ENCODE results near the gene ERCC2. TPM values are rescaled to one million over a fixed set of nuclear protein-coding genes. Genes with fewer than 3 reads are reported as not detected.

ERCC2 gene
- total RNA-seq, 2 donors from 2014 or later: 87.9 to 105 TPM

DNA sequence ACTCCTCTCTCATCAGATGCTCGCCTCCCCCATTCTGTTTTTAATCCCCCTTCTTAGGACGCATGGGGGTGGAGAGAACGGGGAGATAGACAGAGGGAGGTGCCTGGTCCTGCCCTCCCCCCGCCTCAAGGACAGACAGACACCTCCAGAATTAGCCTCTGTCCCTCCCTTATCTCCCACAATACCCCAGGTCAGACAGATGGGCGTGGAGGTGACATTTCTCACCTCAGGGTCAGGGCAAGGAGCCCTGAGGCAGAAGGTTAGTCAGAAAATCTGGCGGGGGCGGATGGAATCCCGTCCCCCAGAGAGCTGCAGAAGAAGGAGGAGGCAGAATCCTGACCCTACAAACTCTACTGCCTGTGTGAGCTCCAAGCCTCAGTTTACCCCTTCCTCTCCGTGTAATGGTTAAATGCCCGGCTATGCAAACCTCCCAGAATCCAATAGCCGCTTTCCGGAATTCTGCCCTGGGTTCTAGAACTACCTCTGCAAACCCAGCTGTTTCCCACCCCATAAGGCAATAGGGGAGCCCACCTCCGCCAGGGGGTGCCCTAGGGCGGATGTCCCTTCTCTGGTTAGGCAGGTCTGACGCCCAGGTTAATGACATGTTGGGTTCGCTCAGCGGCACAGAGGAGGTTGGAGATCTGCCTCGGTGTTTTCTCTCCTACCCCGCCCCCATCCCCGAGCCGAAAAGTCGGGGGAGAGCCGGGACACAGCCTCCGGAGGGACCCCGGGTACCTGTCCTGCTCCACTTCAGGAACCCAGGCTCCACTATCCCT lies 33.6 kb upstream of the ERCC2 start:
- Histone ChIP-seq H3K9me3 (ENCODE audit: control insufficient read depth, low read length) (no peaks in the 10 kb centered on the region), H3K4me3 (ENCODE audit: low read length) (peak overlapping the region; percentile 91), H3K9ac (ENCODE audit: extremely low read depth, low read length, poor library complexity, severe bottlenecking) (peak overlapping the region; percentile 97), H3K36me3 (ENCODE audit: control insufficient read depth, insufficient read depth, low read length) (peaks cover 4% of the 10 kb centered on the region), H3K27ac (ENCODE audit: low read depth, low read length) (no peak overlapping the region), H3K4me1 (ENCODE audit: control insufficient read depth, insufficient read depth, low read length) (peaks cover 2% of the 10 kb centered on the region), H3K27me3 (ENCODE audit: control insufficient read depth, insufficient read depth, low read length, poor library complexity, severe bottlenecking) (no peaks in the 10 kb centered on the region)
- TF ChIP-seq, protein P1, sequence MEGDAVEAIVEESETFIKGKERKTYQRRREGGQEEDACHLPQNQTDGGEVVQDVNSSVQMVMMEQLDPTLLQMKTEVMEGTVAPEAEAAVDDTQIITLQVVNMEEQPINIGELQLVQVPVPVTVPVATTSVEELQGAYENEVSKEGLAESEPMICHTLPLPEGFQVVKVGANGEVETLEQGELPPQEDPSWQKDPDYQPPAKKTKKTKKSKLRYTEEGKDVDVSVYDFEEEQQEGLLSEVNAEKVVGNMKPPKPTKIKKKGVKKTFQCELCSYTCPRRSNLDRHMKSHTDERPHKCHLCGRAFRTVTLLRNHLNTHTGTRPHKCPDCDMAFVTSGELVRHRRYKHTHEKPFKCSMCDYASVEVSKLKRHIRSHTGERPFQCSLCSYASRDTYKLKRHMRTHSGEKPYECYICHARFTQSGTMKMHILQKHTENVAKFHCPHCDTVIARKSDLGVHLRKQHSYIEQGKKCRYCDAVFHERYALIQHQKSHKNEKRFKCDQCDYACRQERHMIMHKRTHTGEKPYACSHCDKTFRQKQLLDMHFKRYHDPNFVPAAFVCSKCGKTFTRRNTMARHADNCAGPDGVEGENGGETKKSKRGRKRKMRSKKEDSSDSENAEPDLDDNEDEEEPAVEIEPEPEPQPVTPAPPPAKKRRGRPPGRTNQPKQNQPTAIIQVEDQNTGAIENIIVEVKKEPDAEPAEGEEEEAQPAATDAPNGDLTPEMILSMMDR (conservative IDR thresholded peaks at IDR 0.05): peak; percentile 83
- H3K9me3 Mint-ChIP-seq: no peaks in the 10 kb centered on the region
- peak overlapping the region; percentile 86 for H3K4me3 Mint-ChIP-seq
- peak overlapping the region; percentile 99 for H3K27ac Mint-ChIP-seq
- 0 to 11% methylated on average over 10 to 25 of the region's 25 CpGs for WGBS, 2 experiments (ENCODE audit: insufficient coverage in 1 of 2, insufficient read length in 1 of 2)
- H3K36me3 Mint-ChIP-seq (ENCODE audit: low read depth): peaks cover 7% of the 10 kb centered on the region
- H3K27me3 Mint-ChIP-seq (ENCODE audit: insufficient read depth): peaks cover 6% of the 10 kb centered on the region
- peak; percentile 97 for DNase-seq
- peaks cover 20% of the 10 kb centered on the region for H3K4me1 Mint-ChIP-seq

DNA sequence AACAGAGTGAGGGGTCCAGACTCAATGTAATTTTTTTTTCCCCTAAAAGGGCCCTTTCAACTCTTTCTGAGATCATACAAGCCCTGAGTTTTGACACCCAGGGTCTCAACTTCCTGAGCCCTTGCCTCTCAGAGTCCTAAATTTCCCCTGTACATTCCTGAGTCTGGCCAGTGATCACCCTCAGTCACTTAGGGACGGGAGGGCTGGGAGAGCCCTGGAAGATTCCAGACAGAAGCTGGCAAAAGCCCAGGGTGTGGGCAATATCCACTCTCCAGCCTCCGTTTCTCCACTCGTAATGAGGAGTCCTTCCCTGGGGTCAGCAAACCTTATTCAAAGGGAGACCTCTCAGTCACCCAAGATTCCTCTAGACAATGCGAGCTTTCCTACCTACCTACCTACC lies 32.9 kb upstream of the ERCC2 start:
- peaks cover 2% of the 10 kb centered on the region for H3K4me1 ChIP-seq (ENCODE audit: control insufficient read depth, insufficient read depth, low read length)
- no peak overlapping the region for H3K27ac ChIP-seq (ENCODE audit: low read depth, low read length)
- H3K9ac ChIP-seq (ENCODE audit: extremely low read depth, low read length, poor library complexity, severe bottlenecking): no peak overlapping the region
- peaks cover 11% of the 10 kb centered on the region for H3K27me3 Mint-ChIP-seq (ENCODE audit: insufficient read depth)
- no peaks in the 10 kb centered on the region for H3K27me3 ChIP-seq (ENCODE audit: control insufficient read depth, insufficient read depth, low read length, poor library complexity, severe bottlenecking)
- H3K27ac Mint-ChIP-seq: peak overlapping the region; percentile 99
- peaks cover 2% of the 10 kb centered on the region for H3K36me3 Mint-ChIP-seq (ENCODE audit: low read depth)
- H3K9me3 ChIP-seq (ENCODE audit: control insufficient read depth, low read length): no peaks in the 10 kb centered on the region
- H3K4me1 Mint-ChIP-seq: peaks cover 25% of the 10 kb centered on the region
- H3K36me3 ChIP-seq (ENCODE audit: control insufficient read depth, insufficient read depth, low read length): peaks cover 4% of the 10 kb centered on the region
- peak overlapping the region; percentile 86 for H3K4me3 Mint-ChIP-seq
- TF ChIP-seq, protein P1 (conservative IDR thresholded peaks at IDR 0.05): no peak
- DNase-seq: no peak
- no peaks in the 10 kb centered on the region for H3K9me3 Mint-ChIP-seq
- 66 to 87% methylated on average over 4 of the region's 4 CpGs for WGBS, 2 experiments (ENCODE audit: insufficient coverage in 1 of 2, insufficient read length in 1 of 2)
- H3K4me3 ChIP-seq (ENCODE audit: low read length): peak overlapping the region; percentile 91

DNA sequence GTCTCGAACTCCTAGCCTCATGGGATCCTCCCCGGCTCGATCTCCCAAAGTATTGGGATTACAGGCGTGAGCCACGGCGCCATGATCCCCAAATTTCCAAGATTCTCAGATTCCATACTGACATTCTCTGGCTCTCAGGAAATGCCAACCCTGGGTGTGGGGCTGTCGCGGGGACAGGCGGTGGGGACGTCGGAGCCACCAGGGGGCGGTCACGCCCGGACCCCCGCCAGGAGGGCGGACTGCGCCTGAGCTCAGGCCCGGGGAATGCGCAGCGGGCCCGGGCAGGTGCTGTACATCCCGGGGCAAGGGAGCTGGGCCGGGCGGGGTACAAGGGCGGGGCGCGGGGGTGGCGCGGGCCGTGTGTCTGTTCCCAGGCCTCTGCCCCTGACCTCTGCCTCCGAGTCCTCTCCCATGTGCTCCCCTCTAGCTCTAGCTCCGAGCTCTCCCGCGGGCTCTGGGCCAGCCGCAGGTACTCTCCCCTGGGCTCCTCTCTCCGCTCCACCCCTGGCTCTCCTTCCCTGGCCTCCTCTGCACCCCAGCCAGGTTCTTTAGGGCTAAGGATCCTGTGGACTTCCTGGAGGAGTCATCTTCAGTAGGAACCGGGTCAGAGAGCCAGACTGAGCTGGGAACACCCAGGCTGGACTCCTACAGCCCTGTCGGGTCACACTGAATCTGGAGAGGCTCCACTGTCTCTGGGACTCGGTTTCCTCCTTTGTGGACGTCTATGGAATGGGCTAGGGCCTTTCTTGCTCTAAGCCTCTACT lies 32.1 kb upstream of the ERCC2 start:
- WGBS, 2 experiments (ENCODE audit: insufficient coverage in 1 of 2, insufficient read length in 1 of 2): 31 to 35% methylated on average over 22 to 40 of the region's 40 CpGs
- TF ChIP-seq, protein P1 (conservative IDR thresholded peaks at IDR 0.05): peak; percentile 93
- H3K4me1 ChIP-seq (ENCODE audit: control insufficient read depth, insufficient read depth, low read length): peaks cover 6% of the 10 kb centered on the region
- Mint-ChIP-seq H3K36me3 (ENCODE audit: low read depth) (peaks cover 3% of the 10 kb centered on the region), H3K4me3 (peak overlapping the region; percentile 86), H3K9me3 (no peaks in the 10 kb centered on the region), H3K27me3 (ENCODE audit: insufficient read depth) (peaks cover 19% of the 10 kb centered on the region), H3K4me1 (peaks cover 25% of the 10 kb centered on the region), H3K27ac (peak overlapping the region; percentile 77)
- H3K4me3 ChIP-seq (ENCODE audit: low read length): peak overlapping the region; percentile 91
- peak; percentile 94 for DNase-seq
- peak overlapping the region; percentile 38 for H3K9ac ChIP-seq (ENCODE audit: extremely low read depth, low read length, poor library complexity, severe bottlenecking)
- peaks cover 9% of the 10 kb centered on the region for H3K36me3 ChIP-seq (ENCODE audit: control insufficient read depth, insufficient read depth, low read length)
- no peaks in the 10 kb centered on the region for H3K9me3 ChIP-seq (ENCODE audit: control insufficient read depth, low read length)
- H3K27me3 ChIP-seq (ENCODE audit: control insufficient read depth, insufficient read depth, low read length, poor library complexity, severe bottlenecking): no peaks in the 10 kb centered on the region
- H3K27ac ChIP-seq (ENCODE audit: low read depth, low read length): no peak overlapping the region
